PC-9 (cell line): ENCODE results near the gene TLCD4. TPM values are rescaled to one million over a fixed set of nuclear protein-coding genes. Genes with fewer than 3 reads are reported as not detected.

Experiments
- total RNA-seq: library from RNA; stranded (reverse); gene quantifications from 2 replicates; pipeline ENCODE4 v1.2.3, GENCODE V29; 2021

Gene TLCD4
- total RNA-seq, 1 experiment from 2014 or later: 11.2 TPM

Other genes starting within 250 kb of the TLCD4 start
- 125 and 135 TPM in 2 replicates for gene CNN3, start 190.2 kb upstream of the TLCD4 start, total RNA-seq
- 7.7 and 8.6 TPM in 2 replicates for gene ALG14, start 44.4 kb upstream of the TLCD4 start, total RNA-seq
- gene RWDD3, start 116.9 kb downstream of the TLCD4 start, total RNA-seq: 11.3 and 13.3 TPM in 2 replicates